ENCODE data around the gene MLIP. TPM values are rescaled to one million over a fixed set of nuclear protein-coding genes. Genes with fewer than 3 reads are reported as not detected.

Gene MLIP
- total RNA-seq, 1 donor from 2014 or later = not detected

DNA sequence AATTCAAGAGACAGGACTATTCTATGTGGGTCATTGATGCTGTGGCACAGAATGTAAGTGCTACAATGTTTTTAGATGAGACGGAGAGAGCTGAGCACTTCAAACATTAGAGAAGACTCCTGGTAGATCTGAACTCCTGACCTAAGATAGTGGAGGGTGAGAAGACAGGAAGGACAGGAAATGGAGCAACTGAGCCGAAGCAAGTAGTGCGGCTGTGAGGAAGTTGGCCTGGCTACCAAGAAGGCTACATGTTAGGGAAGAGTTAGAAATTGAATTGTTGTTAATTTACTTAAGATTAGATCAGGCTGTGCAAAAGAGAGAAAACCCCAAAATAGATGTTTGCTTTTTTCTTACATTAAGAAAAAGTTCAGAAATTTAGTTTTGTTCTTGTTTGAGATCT, 14.4 kb upstream of the MLIP start:
- Mint-ChIP-seq H3K27me3 (ENCODE audit: unreplicated experiment) (no peaks in the 10 kb centered on the region), H3K4me3 (ENCODE audit: unreplicated experiment) (no peak overlapping the region), H3K27ac (ENCODE audit: unreplicated experiment) (no peak overlapping the region), H3K4me1 (ENCODE audit: unreplicated experiment) (peaks cover 24% of the 10 kb centered on the region), H3K9me3 (ENCODE audit: unreplicated experiment) (peaks cover 3% of the 10 kb centered on the region), H3K36me3 (ENCODE audit: unreplicated experiment) (no peaks in the 10 kb centered on the region)
- TF ChIP-seq, protein P1, sequence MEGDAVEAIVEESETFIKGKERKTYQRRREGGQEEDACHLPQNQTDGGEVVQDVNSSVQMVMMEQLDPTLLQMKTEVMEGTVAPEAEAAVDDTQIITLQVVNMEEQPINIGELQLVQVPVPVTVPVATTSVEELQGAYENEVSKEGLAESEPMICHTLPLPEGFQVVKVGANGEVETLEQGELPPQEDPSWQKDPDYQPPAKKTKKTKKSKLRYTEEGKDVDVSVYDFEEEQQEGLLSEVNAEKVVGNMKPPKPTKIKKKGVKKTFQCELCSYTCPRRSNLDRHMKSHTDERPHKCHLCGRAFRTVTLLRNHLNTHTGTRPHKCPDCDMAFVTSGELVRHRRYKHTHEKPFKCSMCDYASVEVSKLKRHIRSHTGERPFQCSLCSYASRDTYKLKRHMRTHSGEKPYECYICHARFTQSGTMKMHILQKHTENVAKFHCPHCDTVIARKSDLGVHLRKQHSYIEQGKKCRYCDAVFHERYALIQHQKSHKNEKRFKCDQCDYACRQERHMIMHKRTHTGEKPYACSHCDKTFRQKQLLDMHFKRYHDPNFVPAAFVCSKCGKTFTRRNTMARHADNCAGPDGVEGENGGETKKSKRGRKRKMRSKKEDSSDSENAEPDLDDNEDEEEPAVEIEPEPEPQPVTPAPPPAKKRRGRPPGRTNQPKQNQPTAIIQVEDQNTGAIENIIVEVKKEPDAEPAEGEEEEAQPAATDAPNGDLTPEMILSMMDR (IDR thresholded peaks at IDR 0.05) = no peak
- DNase-seq (ENCODE audit: extremely low spot score, unreplicated experiment) = no peak

DNA sequence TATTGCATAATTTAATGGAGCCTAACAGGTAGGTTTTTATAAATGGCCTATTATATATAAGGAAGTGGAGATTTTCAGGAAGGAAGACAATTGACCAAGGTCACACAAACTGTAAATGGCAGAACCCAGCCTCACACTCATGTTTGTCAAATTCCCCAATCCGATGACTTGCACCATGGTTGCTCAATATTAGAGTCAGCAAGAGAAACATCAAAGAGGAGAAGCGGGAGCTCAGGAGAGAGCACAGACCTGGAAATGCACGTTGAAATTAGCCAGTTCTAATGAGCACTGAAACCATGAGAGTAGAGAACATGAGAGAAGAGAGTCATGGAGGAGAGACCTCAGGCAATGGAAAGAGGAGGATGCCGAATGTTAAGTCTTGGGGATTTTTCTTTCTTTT, 13.5 kb upstream of the MLIP start:
- Mint-ChIP-seq H3K4me1 (ENCODE audit: unreplicated experiment) (peaks cover 24% of the 10 kb centered on the region), H3K36me3 (ENCODE audit: unreplicated experiment) (no peaks in the 10 kb centered on the region), H3K27ac (ENCODE audit: unreplicated experiment) (no peak overlapping the region), H3K4me3 (ENCODE audit: unreplicated experiment) (no peak overlapping the region), H3K9me3 (ENCODE audit: unreplicated experiment) (peaks cover 3% of the 10 kb centered on the region), H3K27me3 (ENCODE audit: unreplicated experiment) (no peaks in the 10 kb centered on the region)
- TF ChIP-seq, protein P1 (IDR thresholded peaks at IDR 0.05) = no peak
- DNase-seq (ENCODE audit: extremely low spot score, unreplicated experiment) = no peak

- DNase-seq (ENCODE audit: extremely low spot score, unreplicated experiment) = no peak
- Mint-ChIP-seq H3K4me3 (ENCODE audit: unreplicated experiment) (no peak overlapping the region), H3K4me1 (ENCODE audit: unreplicated experiment) (peaks cover 24% of the 10 kb centered on the region), H3K36me3 (ENCODE audit: unreplicated experiment) (no peaks in the 10 kb centered on the region), H3K27ac (ENCODE audit: unreplicated experiment) (no peak overlapping the region), H3K27me3 (ENCODE audit: unreplicated experiment) (no peaks in the 10 kb centered on the region), H3K9me3 (ENCODE audit: unreplicated experiment) (peaks cover 3% of the 10 kb centered on the region)
- TF ChIP-seq, protein P1 (IDR thresholded peaks at IDR 0.05) = no peak
Observed at GRCh38 chr6:54098450-54099044, 12.7 kb upstream of the MLIP start.

- no peak for DNase-seq (ENCODE audit: extremely low spot score, unreplicated experiment)
- peaks cover 21% of the 10 kb centered on the region for H3K4me1 Mint-ChIP-seq (ENCODE audit: unreplicated experiment)
- TF ChIP-seq, protein P1 (IDR thresholded peaks at IDR 0.05) = no peak
- H3K27me3 Mint-ChIP-seq (ENCODE audit: unreplicated experiment) = no peaks in the 10 kb centered on the region
- peaks cover 3% of the 10 kb centered on the region for H3K9me3 Mint-ChIP-seq (ENCODE audit: unreplicated experiment)
- no peak overlapping the region for H3K27ac Mint-ChIP-seq (ENCODE audit: unreplicated experiment)
- no peaks in the 10 kb centered on the region for H3K36me3 Mint-ChIP-seq (ENCODE audit: unreplicated experiment)
- H3K4me3 Mint-ChIP-seq (ENCODE audit: unreplicated experiment) = no peak overlapping the region
Observed at GRCh38 chr6:54099225-54099624, 12.0 kb upstream of the MLIP start.

DNA sequence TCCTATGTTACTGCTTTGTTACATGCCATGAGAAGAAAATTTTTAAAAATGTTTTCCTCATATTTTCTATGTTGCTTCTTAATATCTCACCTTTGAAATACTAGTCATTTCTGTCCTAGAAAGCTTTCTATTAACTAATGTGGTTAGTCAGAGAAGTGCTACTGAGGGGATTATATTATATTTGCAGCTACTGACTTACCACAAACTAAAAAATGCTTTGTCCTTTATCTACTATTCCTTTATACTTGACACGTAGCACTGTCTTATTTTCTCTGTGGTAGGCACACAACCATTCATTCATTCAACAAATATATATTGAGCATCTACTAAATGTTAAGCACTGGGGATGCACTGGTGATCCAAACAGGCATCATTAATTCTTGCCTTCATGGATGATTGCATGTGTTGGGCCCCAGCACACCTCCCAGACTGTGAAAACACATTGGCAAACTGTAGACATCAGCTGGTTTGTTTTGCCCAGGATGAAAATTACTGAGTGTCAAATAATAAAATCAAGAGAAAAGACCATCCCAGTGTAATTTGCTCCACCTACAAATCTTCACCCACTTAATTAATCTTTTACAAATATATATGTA, 10.7 kb upstream of the MLIP start:
- Mint-ChIP-seq H3K36me3 (ENCODE audit: unreplicated experiment) (peaks cover under 1% of the 10 kb centered on the region), H3K9me3 (ENCODE audit: unreplicated experiment) (peaks cover 5% of the 10 kb centered on the region), H3K27ac (ENCODE audit: unreplicated experiment) (no peak overlapping the region), H3K4me3 (ENCODE audit: unreplicated experiment) (no peak overlapping the region), H3K4me1 (ENCODE audit: unreplicated experiment) (peaks cover 14% of the 10 kb centered on the region), H3K27me3 (ENCODE audit: unreplicated experiment) (no peaks in the 10 kb centered on the region)
- TF ChIP-seq, protein P1 (IDR thresholded peaks at IDR 0.05) = no peak
- DNase-seq (ENCODE audit: extremely low spot score, unreplicated experiment) = no peak
